ENCODE results near the gene HIRA. TPM values are rescaled to one million over a fixed set of nuclear protein-coding genes. Genes with fewer than 3 reads are reported as not detected.

The HIRA gene
- total and polyA plus RNA-seq, 9 of the 15 experiments (the other 6 are each of a cell fraction or from before 2014, with no cell fraction given) = 0.96 to 132 (median 58.4) TPM

GRCh38 chr22:19292458-19293230 is 138.9 kb downstream of the HIRA start (continued):
- TF ChIP-seq PREB (CRISPR knock-in tag; IDR thresholded peaks at IDR 0.05) (no peak), RFX7 (CRISPR knock-in tag; IDR thresholded peaks at IDR 0.05) (0 out of 2 replicates have a peak, but pooled peaks have one; percentile 27), NONO (IDR thresholded peaks at IDR 0.05; ENCODE audit: low read depth in 2 of 2, low read length in 1 of 2) (0 out of 4 replicates have a peak, but pooled peaks of 1 of the 2 experiments have one; percentile 9), SMAD2 (IDR thresholded peaks at IDR 0.05; ENCODE audit: low read depth, low read length) (0 out of 2 replicates have a peak, but pooled peaks have one; percentile 56), SIN3A (IDR thresholded peaks at IDR 0.05; ENCODE audit: borderline replicate concordance in 2 of 2, control insufficient read depth in 1 of 2, low read depth in 2 of 2, low read length in 2 of 2) (no peak), ZHX1 (conservative IDR thresholded peaks at IDR 0.05; ENCODE audit: low read length) (0 out of 2 replicates have a peak, but pooled peaks have one; percentile 65), MBD2 (IDR thresholded peaks at IDR 0.05; ENCODE audit: borderline replicate concordance, low read depth) (0 out of 2 replicates have a peak, but pooled peaks have one; percentile 9), CEBPG (CRISPR knock-in tag; IDR thresholded peaks at IDR 0.05) (no peak), CEBPG (tag; conservative IDR thresholded peaks at IDR 0.05 in 1 of 2, IDR thresholded peaks at IDR 0.05 in 1 of 2) (peak in 1 of 2 experiments; percentile 83; a peak in 2 of 4 replicates)
